HepG2 (cell line): Measurements from ENCODE around the gene MIGA2. TPM values are rescaled to one million over a fixed set of nuclear protein-coding genes. Genes with fewer than 3 reads are reported as not detected.
A peak's percentile ranks its signal among the peaks of the same experiment; 100 is the strongest.

ENCODE experiments used
- CREM ChIP-seq, 2 experiments: sonication (generic) in 1 of 2; formaldehyde crosslinking in 1 of 2; IDR thresholded peaks; 2 replicates each; pipeline versions ENCODE4 v1.4.0 to v1.6.1; 2016 to 2020; ENCODE audit warnings: antibody characterized with exemption in 1 of 2, mild to moderate bottlenecking in 1 of 2, missing genetic modification reagents in 1 of 2
- KDM5A ChIP-seq: fragments of 200-600 bp; sonication (generic); IDR thresholded peaks from 2 replicates; pipeline ENCODE4 v1.7.0; 2018; ENCODE audit warnings: antibody characterized with exemption, mild to moderate bottlenecking, low read length, borderline replicate concordance
- SNRNP70 ChIP-seq: fragments of 200-400 bp; formaldehyde crosslinking; IDR thresholded peaks from 2 replicates; pipeline ENCODE4 v1.6.1; 2017; ENCODE audit warnings: mild to moderate bottlenecking, low read depth, low read length, moderate library complexity
- TBP ChIP-seq: sonication (generic); formaldehyde crosslinking; IDR thresholded peaks from 2 replicates; pipeline ENCODE4 v1.5.0; 2020; ENCODE audit warnings: missing genetic modification reagents
- ZBTB7B ChIP-seq: sonication (generic); formaldehyde crosslinking; IDR thresholded peaks from 2 replicates; pipeline ENCODE4 v1.4.0; 2020; ENCODE audit warnings: missing genetic modification reagents
- ZKSCAN8 ChIP-seq: IDR thresholded peaks from 2 replicates; pipeline ENCODE4 v1.6.1; 2016; ENCODE audit warnings: borderline replicate concordance, missing genetic modification reagents, missing compliant biosample characterization
- ZNF260 ChIP-seq: sonication (generic); formaldehyde crosslinking; IDR thresholded peaks from 2 replicates; pipeline ENCODE4 v1.4.0; 2020; ENCODE audit warnings: missing genetic modification reagents, low read depth, mild to moderate bottlenecking, borderline replicate concordance
- ZNF709 ChIP-seq: sonication (generic); formaldehyde crosslinking; IDR thresholded peaks from 2 replicates; pipeline ENCODE4 v1.5.0; 2020; ENCODE audit warnings: mild to moderate bottlenecking, missing genetic modification reagents
- ZNF883 ChIP-seq: sonication (generic); formaldehyde crosslinking; IDR thresholded peaks from 2 replicates; pipeline ENCODE4 v1.5.1; 2020; ENCODE audit warnings: mild to moderate bottlenecking, missing genetic modification reagents; ENCODE audit errors: not compliant biosample characterization
- polyA plus RNA-seq, 8 experiments: library from polyadenylated mRNA; depleted of rRNA in 3 of 8; stranded (reverse) in 7 of 8; unstranded in 1 of 8; fragments of >200 nt; fragmentation: Illumina TruSeq in 4 of 8; extraction: Trizol in 4 of 8; gene quantifications; 2 replicates each; pipeline versions ENCODE4 v1.2.1 to v1.2.3, GENCODE V29; 2011 to 2016; ENCODE audit warnings: low read depth in 4 of 8, missing spikeins in 1 of 8, mixed read lengths in 1 of 8; ENCODE audit not compliant: insufficient read depth in 1 of 8
- total RNA-seq, 5 experiments: library from RNA; depleted of rRNA; stranded (reverse); fragments of >200 nt; fragmentation: Illumina TruSeq; extraction: Trizol; gene quantifications; 2 replicates each; pipeline ENCODE4 v1.2.3, GENCODE V29; 2016; ENCODE audit warnings: low read depth in 1 of 5
- TF ChIP-seq, protein P1 (sequence below): sonication (generic); formaldehyde crosslinking; IDR thresholded peaks from 2 replicates; pipeline ENCODE4 v1.4.0; 2020; ENCODE audit warnings: missing genetic modification reagents
- TF ChIP-seq, protein P2 (sequence below): sonication (generic); formaldehyde crosslinking; IDR thresholded peaks from 2 replicates; pipeline ENCODE4 v1.4.0; 2020; ENCODE audit warnings: missing genetic modification reagents, borderline replicate concordance
- TF ChIP-seq, protein P3 (sequence below): sonication (generic); formaldehyde crosslinking; IDR thresholded peaks from 2 replicates; pipeline ENCODE4 v1.9.0; 2021; ENCODE audit warnings: mild to moderate bottlenecking, missing genetic modification reagents

Gene MIGA2
- total and polyA plus RNA-seq, 2 of the 13 experiments (the other 11 are each of a cell fraction or from before 2014, with no cell fraction given), result 10.8 to 17.1 TPM

DNA sequence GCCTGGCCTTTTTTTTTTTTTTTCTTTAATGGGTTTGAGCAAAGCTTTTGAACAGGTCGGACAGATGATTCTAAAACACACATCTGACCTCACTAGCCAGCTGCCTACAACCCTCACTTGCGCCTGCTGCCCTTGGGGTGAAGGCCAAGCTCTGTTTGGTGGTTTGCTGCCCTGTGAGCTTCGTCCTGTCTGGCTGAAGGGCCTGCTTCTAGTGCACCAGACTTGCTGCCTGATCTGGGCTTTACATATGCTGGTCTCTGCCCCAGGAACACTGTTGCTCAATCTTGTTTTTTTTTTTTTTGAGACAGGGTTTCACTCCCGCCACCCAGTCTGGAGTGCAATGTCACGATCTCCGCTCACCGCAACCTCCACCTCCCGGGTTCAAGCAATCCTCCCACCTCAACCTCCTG is 28.1 kb downstream of the MIGA2 start (continued):
- no peak for TF ChIP-seq SNRNP70
- 0 out of 2 replicates have a peak, but pooled peaks have one; percentile 32 for TF ChIP-seq ZKSCAN8 (CRISPR knock-in tag)
- no peak for TF ChIP-seq ZNF260 (CRISPR knock-in tag)
- TF ChIP-seq, protein P1, sequence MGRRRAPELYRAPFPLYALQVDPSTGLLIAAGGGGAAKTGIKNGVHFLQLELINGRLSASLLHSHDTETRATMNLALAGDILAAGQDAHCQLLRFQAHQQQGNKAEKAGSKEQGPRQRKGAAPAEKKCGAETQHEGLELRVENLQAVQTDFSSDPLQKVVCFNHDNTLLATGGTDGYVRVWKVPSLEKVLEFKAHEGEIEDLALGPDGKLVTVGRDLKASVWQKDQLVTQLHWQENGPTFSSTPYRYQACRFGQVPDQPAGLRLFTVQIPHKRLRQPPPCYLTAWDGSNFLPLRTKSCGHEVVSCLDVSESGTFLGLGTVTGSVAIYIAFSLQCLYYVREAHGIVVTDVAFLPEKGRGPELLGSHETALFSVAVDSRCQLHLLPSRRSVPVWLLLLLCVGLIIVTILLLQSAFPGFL (CRISPR knock-in tag), result no peak
- no peak for TF ChIP-seq ZNF883 (CRISPR knock-in tag)
- TF ChIP-seq ZNF709 (CRISPR knock-in tag), result peak; percentile 64; the same call in 1 of the 2 replicates
- no peak for TF ChIP-seq TBP (CRISPR knock-in tag)
- peak; percentile 35; the same call in 1 of the 2 replicates for TF ChIP-seq CREM (IDR thresholded peaks at IDR 0.05)
- no peak for TF ChIP-seq CREM (CRISPR knock-in tag; IDR thresholded peaks at IDR 0.05)
- TF ChIP-seq, protein P2, sequence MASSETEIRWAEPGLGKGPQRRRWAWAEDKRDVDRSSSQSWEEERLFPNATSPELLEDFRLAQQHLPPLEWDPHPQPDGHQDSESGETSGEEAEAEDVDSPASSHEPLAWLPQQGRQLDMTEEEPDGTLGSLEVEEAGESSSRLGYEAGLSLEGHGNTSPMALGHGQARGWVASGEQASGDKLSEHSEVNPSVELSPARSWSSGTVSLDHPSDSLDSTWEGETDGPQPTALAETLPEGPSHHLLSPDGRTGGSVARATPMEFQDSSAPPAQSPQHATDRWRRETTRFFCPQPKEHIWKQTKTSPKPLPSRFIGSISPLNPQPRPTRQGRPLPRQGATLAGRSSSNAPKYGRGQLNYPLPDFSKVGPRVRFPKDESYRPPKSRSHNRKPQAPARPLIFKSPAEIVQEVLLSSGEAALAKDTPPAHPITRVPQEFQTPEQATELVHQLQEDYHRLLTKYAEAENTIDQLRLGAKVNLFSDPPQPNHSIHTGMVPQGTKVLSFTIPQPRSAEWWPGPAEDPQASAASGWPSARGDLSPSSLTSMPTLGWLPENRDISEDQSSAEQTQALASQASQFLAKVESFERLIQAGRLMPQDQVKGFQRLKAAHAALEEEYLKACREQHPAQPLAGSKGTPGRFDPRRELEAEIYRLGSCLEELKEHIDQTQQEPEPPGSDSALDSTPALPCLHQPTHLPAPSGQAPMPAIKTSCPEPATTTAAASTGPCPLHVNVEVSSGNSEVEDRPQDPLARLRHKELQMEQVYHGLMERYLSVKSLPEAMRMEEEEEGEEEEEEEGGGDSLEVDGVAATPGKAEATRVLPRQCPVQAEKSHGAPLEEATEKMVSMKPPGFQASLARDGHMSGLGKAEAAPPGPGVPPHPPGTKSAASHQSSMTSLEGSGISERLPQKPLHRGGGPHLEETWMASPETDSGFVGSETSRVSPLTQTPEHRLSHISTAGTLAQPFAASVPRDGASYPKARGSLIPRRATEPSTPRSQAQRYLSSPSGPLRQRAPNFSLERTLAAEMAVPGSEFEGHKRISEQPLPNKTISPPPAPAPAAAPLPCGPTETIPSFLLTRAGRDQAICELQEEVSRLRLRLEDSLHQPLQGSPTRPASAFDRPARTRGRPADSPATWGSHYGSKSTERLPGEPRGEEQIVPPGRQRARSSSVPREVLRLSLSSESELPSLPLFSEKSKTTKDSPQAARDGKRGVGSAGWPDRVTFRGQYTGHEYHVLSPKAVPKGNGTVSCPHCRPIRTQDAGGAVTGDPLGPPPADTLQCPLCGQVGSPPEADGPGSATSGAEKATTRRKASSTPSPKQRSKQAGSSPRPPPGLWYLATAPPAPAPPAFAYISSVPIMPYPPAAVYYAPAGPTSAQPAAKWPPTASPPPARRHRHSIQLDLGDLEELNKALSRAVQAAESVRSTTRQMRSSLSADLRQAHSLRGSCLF (CRISPR knock-in tag), result no peak
- no peak for TF ChIP-seq KDM5A
- TF ChIP-seq, protein P3, sequence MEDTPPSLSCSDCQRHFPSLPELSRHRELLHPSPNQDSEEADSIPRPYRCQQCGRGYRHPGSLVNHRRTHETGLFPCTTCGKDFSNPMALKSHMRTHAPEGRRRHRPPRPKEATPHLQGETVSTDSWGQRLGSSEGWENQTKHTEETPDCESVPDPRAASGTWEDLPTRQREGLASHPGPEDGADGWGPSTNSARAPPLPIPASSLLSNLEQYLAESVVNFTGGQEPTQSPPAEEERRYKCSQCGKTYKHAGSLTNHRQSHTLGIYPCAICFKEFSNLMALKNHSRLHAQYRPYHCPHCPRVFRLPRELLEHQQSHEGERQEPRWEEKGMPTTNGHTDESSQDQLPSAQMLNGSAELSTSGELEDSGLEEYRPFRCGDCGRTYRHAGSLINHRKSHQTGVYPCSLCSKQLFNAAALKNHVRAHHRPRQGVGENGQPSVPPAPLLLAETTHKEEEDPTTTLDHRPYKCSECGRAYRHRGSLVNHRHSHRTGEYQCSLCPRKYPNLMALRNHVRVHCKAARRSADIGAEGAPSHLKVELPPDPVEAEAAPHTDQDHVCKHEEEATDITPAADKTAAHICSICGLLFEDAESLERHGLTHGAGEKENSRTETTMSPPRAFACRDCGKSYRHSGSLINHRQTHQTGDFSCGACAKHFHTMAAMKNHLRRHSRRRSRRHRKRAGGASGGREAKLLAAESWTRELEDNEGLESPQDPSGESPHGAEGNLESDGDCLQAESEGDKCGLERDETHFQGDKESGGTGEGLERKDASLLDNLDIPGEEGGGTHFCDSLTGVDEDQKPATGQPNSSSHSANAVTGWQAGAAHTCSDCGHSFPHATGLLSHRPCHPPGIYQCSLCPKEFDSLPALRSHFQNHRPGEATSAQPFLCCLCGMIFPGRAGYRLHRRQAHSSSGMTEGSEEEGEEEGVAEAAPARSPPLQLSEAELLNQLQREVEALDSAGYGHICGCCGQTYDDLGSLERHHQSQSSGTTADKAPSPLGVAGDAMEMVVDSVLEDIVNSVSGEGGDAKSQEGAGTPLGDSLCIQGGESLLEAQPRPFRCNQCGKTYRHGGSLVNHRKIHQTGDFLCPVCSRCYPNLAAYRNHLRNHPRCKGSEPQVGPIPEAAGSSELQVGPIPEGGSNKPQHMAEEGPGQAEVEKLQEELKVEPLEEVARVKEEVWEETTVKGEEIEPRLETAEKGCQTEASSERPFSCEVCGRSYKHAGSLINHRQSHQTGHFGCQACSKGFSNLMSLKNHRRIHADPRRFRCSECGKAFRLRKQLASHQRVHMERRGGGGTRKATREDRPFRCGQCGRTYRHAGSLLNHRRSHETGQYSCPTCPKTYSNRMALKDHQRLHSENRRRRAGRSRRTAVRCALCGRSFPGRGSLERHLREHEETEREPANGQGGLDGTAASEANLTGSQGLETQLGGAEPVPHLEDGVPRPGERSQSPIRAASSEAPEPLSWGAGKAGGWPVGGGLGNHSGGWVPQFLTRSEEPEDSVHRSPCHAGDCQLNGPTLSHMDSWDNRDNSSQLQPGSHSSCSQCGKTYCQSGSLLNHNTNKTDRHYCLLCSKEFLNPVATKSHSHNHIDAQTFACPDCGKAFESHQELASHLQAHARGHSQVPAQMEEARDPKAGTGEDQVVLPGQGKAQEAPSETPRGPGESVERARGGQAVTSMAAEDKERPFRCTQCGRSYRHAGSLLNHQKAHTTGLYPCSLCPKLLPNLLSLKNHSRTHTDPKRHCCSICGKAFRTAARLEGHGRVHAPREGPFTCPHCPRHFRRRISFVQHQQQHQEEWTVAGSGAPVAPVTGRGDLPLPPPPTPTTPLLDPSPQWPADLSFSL (CRISPR knock-in tag), result no peak
- no peak; the same call in 1 of the 2 replicates for TF ChIP-seq ZBTB7B (CRISPR knock-in tag)
